Stomach (tissue), 9 donors: ENCODE results near the gene GABRA5. TPM values are rescaled to one million over a fixed set of nuclear protein-coding genes. Genes with fewer than 3 reads are reported as not detected.

ENCODE experiments used
- DNase-seq, 2 donors: peaks; one replicate each; pipeline versions ENCODE4 v3.0.0 to v3.0.0-alpha.2; 2013 to 2019
- H3K27ac ChIP-seq, 5 donors: fragments of 200-600 bp in 4 of 5; sonication (generic) in 4 of 5; one replicate each; pipeline ENCODE4 v1.5.1; 2013 to 2019; ENCODE audit warnings: mild to moderate bottlenecking in 1 of 5, moderate library complexity in 1 of 5
- H3K27me3 ChIP-seq, 3 donors: fragments of 200-600 bp; sonication (generic); one replicate each; pipeline ENCODE4 v1.5.1; 2017 to 2019; ENCODE audit warnings: mixed run types in 1 of 3
- H3K36me3 ChIP-seq, 4 donors: fragments of 200-600 bp; sonication (generic); 1 replicate in 3 of 4; 2 replicates in 1 of 4; pipeline ENCODE4 v1.5.1; 2016 to 2019
- H3K4me1 ChIP-seq, 4 donors: fragments of 200-600 bp; sonication (generic); one replicate each; pipeline ENCODE4 v1.5.1; 2016 to 2019
- H3K4me3 ChIP-seq, 4 donors: fragments of 200-600 bp; sonication (generic) in 3 of 4; one replicate each; pipeline ENCODE4 v1.5.1; 2016 to 2019; ENCODE audit warnings: mild to moderate bottlenecking in 1 of 4
- H3K9me3 ChIP-seq, 4 donors: fragments of 200-600 bp; sonication (generic); one replicate each; pipeline ENCODE4 v1.5.1; 2016 to 2019
- CTCF ChIP-seq, 7 experiments: fragments of 450-650 bp in 4 of 7; fragments of 200-600 bp in 3 of 7; sonication (generic) in 3 of 7; IDR thresholded peaks; one replicate each; pipeline ENCODE4 v1.5.1; 2016 to 2019; ENCODE audit warnings: antibody characterized with exemption in 7 of 7, control low read depth in 2 of 7, mild to moderate bottlenecking in 1 of 7
- EP300 ChIP-seq: sonication (generic); formaldehyde crosslinking; IDR thresholded peaks from one replicate; pipeline ENCODE4 v1.6.1; 2017; ENCODE audit warnings: antibody characterized with exemption
- POLR2A ChIP-seq, 4 donors: fragments of 450-650 bp; IDR thresholded peaks; one replicate each; pipeline ENCODE4 v1.6.1; 2016; ENCODE audit warnings: antibody characterized with exemption in 4 of 4, control low read depth in 2 of 4, mild to moderate bottlenecking in 1 of 4, moderate library complexity in 1 of 4
- POLR2AphosphoS5 ChIP-seq, 3 donors: sonication (generic); formaldehyde crosslinking; IDR thresholded peaks; one replicate each; pipeline ENCODE4 v1.6.1; 2016; ENCODE audit warnings: antibody characterized with exemption in 3 of 3
- WGBS, 5 donors: extraction: QIAGEN DNeasy Blood & Tissue Kit in 3 of 5; methylation state at CpG; one replicate each; pipeline versions ENCODE4 v1.1.5 to v1.1.7; 2013 to 2018; 5-methylcytosine and 5-hydroxymethylcytosine counted together
- intact Hi-C: fragments of 100-400 bp; cut with DNase I; formaldehyde crosslinking; loops from one replicate; pipeline ENCODE4 v1.15.1; 2023; ENCODE audit warnings: low total_unique reads
- polyA plus RNA-seq, 3 donors: library from polyadenylated mRNA; stranded (reverse); fragments of 200-250 nt; gene quantifications; one replicate each; pipeline ENCODE4 v1.2.3, GENCODE V29; 2013
- total RNA-seq, 5 donors: library from RNA; depleted of rRNA; stranded (reverse); fragments of >200 nt; gene quantifications; one replicate each; pipeline versions ENCODE4 v1.1.0 to v1.2.3, GENCODE V29; 2014 to 2016
- donor health status: healthy with polysubstance abuse.
- donor health status: Bipolar disorder and iron deficiency.
- donor health status: healthy.

Gene GABRA5
- total and polyA plus RNA-seq, 8 donors, result 0.75 to 2.2 TPM; not detected in 6

GRCh38 chr15:26970712-26971210, 103.9 kb downstream of the GABRA5 start, which contains the start of gene GABRG3:
Gene GABRG3 (plus strand): TSS chr15:26971181.
- peaks cover 0 to 7% (median 3%) of the 10 kb centered on the region in 4 donors for H3K9me3 ChIP-seq
- peaks cover 0 to 17% (median 5%) of the 10 kb centered on the region in 4 donors for H3K4me1 ChIP-seq
- DNase-seq, result peak in 1 of 2 donors; percentile 56
- TF ChIP-seq EP300, result no peak
- no peak for TF ChIP-seq POLR2A (IDR thresholded peaks at IDR 0.05)
- no peak for TF ChIP-seq POLR2AphosphoS5 (IDR thresholded peaks at IDR 0.05)
- no peak for TF ChIP-seq CTCF (IDR thresholded peaks at IDR 0.05)
- H3K27me3 ChIP-seq, result peaks cover 0 to 47% (median 13%) of the 10 kb centered on the region in 3 donors
- H3K4me3 ChIP-seq, result peak within 1 kb of the TSS in 2 of 4 donors; percentile 17 to 31
- WGBS, 5 donors, result 6 to 10% (median 7%) methylated on average over 12 to 33 of the region's 33 CpGs
- no peak within 1 kb of the TSS for H3K27ac ChIP-seq
- no peaks in the 10 kb centered on the region for H3K36me3 ChIP-seq
- intact Hi-C loops, result no loop called here

- Histone ChIP-seq H3K36me3 (no peaks in the 10 kb centered on the region), H3K27me3 (peaks cover 0 to 47% (median 13%) of the 10 kb centered on the region in 3 donors), H3K4me1 (peaks cover 0 to 17% (median 5%) of the 10 kb centered on the region in 4 donors), H3K9me3 (peaks cover 0 to 7% (median 3%) of the 10 kb centered on the region in 4 donors), H3K27ac (no peak overlapping the region), H3K4me3 (peak overlapping the region in 2 of 4 donors; percentile 17 to 31)
- 5 to 29% (median 9%) methylated on average over 8 to 72 of the region's 72 CpGs for WGBS, 5 donors
- DNase-seq, result peak in 1 of 2 donors; percentile 28
- no peak for TF ChIP-seq POLR2A (IDR thresholded peaks at IDR 0.05)
- TF ChIP-seq POLR2AphosphoS5 (IDR thresholded peaks at IDR 0.05), result no peak
- no peak for TF ChIP-seq CTCF (IDR thresholded peaks at IDR 0.05)
- no peak for TF ChIP-seq EP300
- intact Hi-C loops, result no loop called here
Observed at GRCh38 chr15:26971271-26972018, 104.6 kb downstream of the GABRA5 start.

GRCh38 chr15:26972636-26973035, 105.8 kb downstream of the GABRA5 start:
- Histone ChIP-seq H3K36me3 (no peaks in the 10 kb centered on the region), H3K4me3 (no peak overlapping the region), H3K4me1 (peaks cover 0 to 15% (median 5%) of the 10 kb centered on the region in 4 donors), H3K27me3 (peaks cover 0 to 42% (median 13%) of the 10 kb centered on the region in 3 donors), H3K9me3 (peaks cover 0 to 4% (median 2%) of the 10 kb centered on the region in 4 donors), H3K27ac (no peak overlapping the region)
- intact Hi-C loops, result no loop called here
- TF ChIP-seq POLR2A (IDR thresholded peaks at IDR 0.05), result no peak
- no peak for TF ChIP-seq CTCF (IDR thresholded peaks at IDR 0.05)
- no peak for TF ChIP-seq POLR2AphosphoS5 (IDR thresholded peaks at IDR 0.05)
- TF ChIP-seq EP300, result no peak
- DNase-seq, result no peak
- 43 to 65% (median 56%) methylated on average over 2 of the region's 2 CpGs for WGBS, 5 donors

GRCh38 chr15:26974120-26974780, 107.4 kb downstream of the GABRA5 start:
- no peaks in the 10 kb centered on the region for H3K9me3 ChIP-seq
- intact Hi-C loops, result no loop called here
- H3K27me3 ChIP-seq, result peaks cover 0 to 37% (median 13%) of the 10 kb centered on the region in 3 donors
- WGBS, 5 donors, result 15 to 27% (median 21%) methylated on average over 9 of the region's 9 CpGs
- DNase-seq, result peak in 1 of 2 donors; percentile 63
- no peaks in the 10 kb centered on the region for H3K36me3 ChIP-seq
- no peak overlapping the region for H3K27ac ChIP-seq
- H3K4me1 ChIP-seq, result peaks cover 0 to 10% (median 3%) of the 10 kb centered on the region in 4 donors
- no peak for TF ChIP-seq POLR2A (IDR thresholded peaks at IDR 0.05)
- TF ChIP-seq CTCF (IDR thresholded peaks at IDR 0.05), result peak in 1 of 7 experiments; percentile 11
- H3K4me3 ChIP-seq, result no peak overlapping the region
